Loucy (cell line): ENCODE results near the gene PRKCE.

Experiments
- EZH2phosphoT487 ChIP-seq: fragments of 200-600 bp; IDR thresholded peaks from 2 replicates; pipeline ENCODE4 v1.6.1; 2018; ENCODE audit warnings: antibody characterized with exemption, mild to moderate bottlenecking, moderate library complexity, borderline replicate concordance
- TF ChIP-seq, protein P1 (sequence below): fragments of 200-600 bp; sonication (generic); conservative IDR thresholded peaks from 2 replicates; pipeline ENCODE4 v1.5.1; 2014; ENCODE audit warnings: mild to moderate bottlenecking, antibody characterized with exemption, low read length

DNA sequence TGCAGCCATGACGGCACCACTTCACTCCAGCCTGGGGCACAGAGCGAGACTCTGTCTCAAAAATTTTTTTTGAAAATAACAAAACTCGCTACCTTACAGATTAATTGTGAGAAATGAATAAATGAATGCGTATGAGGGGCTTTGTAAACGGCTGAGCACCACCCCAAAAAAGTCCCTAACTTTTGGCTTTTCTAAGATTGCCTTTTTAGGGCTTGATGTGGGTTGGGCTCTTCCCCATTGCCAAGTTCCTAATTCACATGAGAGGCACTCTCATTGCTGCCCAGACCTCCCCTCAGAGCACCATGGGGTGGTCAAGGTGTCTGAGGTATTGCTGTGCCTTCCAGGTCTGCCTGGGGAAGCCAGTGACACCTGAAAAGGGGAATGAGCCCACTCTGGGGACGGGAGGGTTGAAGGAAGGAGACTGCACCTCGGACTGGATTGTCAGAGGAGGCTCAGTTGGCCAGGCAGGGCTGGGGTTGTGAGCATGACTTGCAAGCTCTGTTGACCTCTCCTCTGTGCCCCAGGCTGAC lies 186.4 kb downstream of the PRKCE start:
- TF ChIP-seq, protein P1, sequence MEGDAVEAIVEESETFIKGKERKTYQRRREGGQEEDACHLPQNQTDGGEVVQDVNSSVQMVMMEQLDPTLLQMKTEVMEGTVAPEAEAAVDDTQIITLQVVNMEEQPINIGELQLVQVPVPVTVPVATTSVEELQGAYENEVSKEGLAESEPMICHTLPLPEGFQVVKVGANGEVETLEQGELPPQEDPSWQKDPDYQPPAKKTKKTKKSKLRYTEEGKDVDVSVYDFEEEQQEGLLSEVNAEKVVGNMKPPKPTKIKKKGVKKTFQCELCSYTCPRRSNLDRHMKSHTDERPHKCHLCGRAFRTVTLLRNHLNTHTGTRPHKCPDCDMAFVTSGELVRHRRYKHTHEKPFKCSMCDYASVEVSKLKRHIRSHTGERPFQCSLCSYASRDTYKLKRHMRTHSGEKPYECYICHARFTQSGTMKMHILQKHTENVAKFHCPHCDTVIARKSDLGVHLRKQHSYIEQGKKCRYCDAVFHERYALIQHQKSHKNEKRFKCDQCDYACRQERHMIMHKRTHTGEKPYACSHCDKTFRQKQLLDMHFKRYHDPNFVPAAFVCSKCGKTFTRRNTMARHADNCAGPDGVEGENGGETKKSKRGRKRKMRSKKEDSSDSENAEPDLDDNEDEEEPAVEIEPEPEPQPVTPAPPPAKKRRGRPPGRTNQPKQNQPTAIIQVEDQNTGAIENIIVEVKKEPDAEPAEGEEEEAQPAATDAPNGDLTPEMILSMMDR = no peak
- no peak for TF ChIP-seq EZH2phosphoT487
